ENCODE measurements around the gene PALLD.

The PALLD gene

GRCh38 chr4:168594121-168594520 is 97.3 kb downstream of the PALLD start:
- no peak for DNase-seq

- DNase-seq, result no peak
Measured at GRCh38 chr4:168598191-168598590, 101.3 kb downstream of the PALLD start.

- DNase-seq, result no peak
Measured at GRCh38 chr4:168600796-168601583, 104.1 kb downstream of the PALLD start.

GRCh38 chr4:168601899-168602298 is 105.0 kb downstream of the PALLD start:
- DNase-seq, result no peak

GRCh38 chr4:168604496-168605373 is 107.9 kb downstream of the PALLD start:
- DNase-seq, result no peak

GRCh38 chr4:168605411-168605810 is 108.6 kb downstream of the PALLD start:
- no peak for DNase-seq

- no peak for DNase-seq
Measured at GRCh38 chr4:168607215-168607614, 110.4 kb downstream of the PALLD start.

- no peak for DNase-seq
Measured at GRCh38 chr4:168608771-168609170, 111.9 kb downstream of the PALLD start.

GRCh38 chr4:168609369-168609768 is 112.5 kb downstream of the PALLD start:
- DNase-seq, result no peak

GRCh38 chr4:168610911-168611530 is 114.2 kb downstream of the PALLD start:
- no peak for DNase-seq

GRCh38 chr4:168612450-168613135 is 115.7 kb downstream of the PALLD start:
- DNase-seq, result no peak

- no peak for DNase-seq
Measured at GRCh38 chr4:168613869-168614268, 117.0 kb downstream of the PALLD start.

- no peak for DNase-seq
Measured at GRCh38 chr4:168614281-168615057, 117.6 kb downstream of the PALLD start.

GRCh38 chr4:168615294-168616065 is 118.6 kb downstream of the PALLD start:
- DNase-seq, result no peak

- no peak for DNase-seq
Measured at GRCh38 chr4:168618577-168619265, 121.9 kb downstream of the PALLD start.

- no peak for DNase-seq
Measured at GRCh38 chr4:168619266-168619631, 122.4 kb downstream of the PALLD start.

GRCh38 chr4:168621806-168622589 is 125.1 kb downstream of the PALLD start:
- DNase-seq, result no peak

GRCh38 chr4:168622600-168622999 is 125.7 kb downstream of the PALLD start:
- no peak for DNase-seq

GRCh38 chr4:168623011-168623410 is 126.2 kb downstream of the PALLD start:
- DNase-seq, result no peak

GRCh38 chr4:168623484-168623883 is 126.6 kb downstream of the PALLD start:
- DNase-seq, result no peak

Data from stimulated activated CD4-positive, alpha-beta T cell treated with anti-CD3 and anti-CD28 coated beads, Interleukin-12 subunit alpha, Interleukin-12 subunit beta, amount 100 ng/mL, for 4 hours (primary cell).